DOHH2 (cell line): Measurements from ENCODE around the gene TSC2.

Experiments used
- H3F3A ChIP-seq: fragments of 200-600 bp; sonication (generic), shearing (Covaris generic); 2 replicates; pipeline ENCODE4 v1.6.0; 2016; ENCODE audit warnings: antibody characterized with exemption, mild to moderate bottlenecking; ENCODE audit not compliant: control insufficient read depth, insufficient read depth
- H3K27ac ChIP-seq: fragments of 200-600 bp; sonication (generic); 2 replicates; pipeline ENCODE4 v1.5.1; 2014; ENCODE audit warnings: low read depth, mild to moderate bottlenecking, low read length, moderate library complexity
- H3K27me3 ChIP-seq: fragments of 200-600 bp; sonication (generic); 2 replicates; pipeline ENCODE4 v1.6.1; 2014; ENCODE audit warnings: mild to moderate bottlenecking, low read length, mixed read lengths; ENCODE audit not compliant: control insufficient read depth
- H3K36me3 ChIP-seq: fragments of 200-600 bp; sonication (generic); 2 replicates; pipeline ENCODE4 v1.6.1; 2014; ENCODE audit warnings: mild to moderate bottlenecking, low read length, moderate library complexity, mixed read lengths; ENCODE audit not compliant: control insufficient read depth
- H3K4me1 ChIP-seq: fragments of 200-600 bp; sonication (generic); 2 replicates; pipeline ENCODE4 v1.6.1; 2014; ENCODE audit warnings: mild to moderate bottlenecking, low read length, mixed read lengths; ENCODE audit not compliant: control insufficient read depth
- H3K4me2 ChIP-seq: fragments of 200-600 bp; sonication (generic); 2 replicates; pipeline ENCODE4 v1.6.0; 2014; ENCODE audit warnings: mild to moderate bottlenecking, low read length, moderate library complexity
- H3K4me3 ChIP-seq: fragments of 200-600 bp; sonication (generic); 2 replicates; pipeline ENCODE4 v1.5.1; 2014; ENCODE audit warnings: mild to moderate bottlenecking, low read length, mixed read lengths
- H3K79me2 ChIP-seq: fragments of 200-600 bp; sonication (generic); 2 replicates; pipeline ENCODE4 v1.6.1; 2014; ENCODE audit warnings: mild to moderate bottlenecking, low read length, mixed read lengths; ENCODE audit not compliant: control insufficient read depth
- H3K9me2 ChIP-seq: fragments of 200-600 bp; sonication (generic); replicated peaks from 2 replicates; pipeline ENCODE4 v1.6.1; 2014; ENCODE audit warnings: mild to moderate bottlenecking, low read length, mixed read lengths; ENCODE audit not compliant: control insufficient read depth
- H3K9me3 ChIP-seq: fragments of 200-600 bp; sonication (generic); 2 replicates; pipeline ENCODE4 v1.6.1; 2014; ENCODE audit warnings: antibody characterized with exemption, low read length, mixed read lengths; ENCODE audit not compliant: control insufficient read depth, insufficient read depth
- H4K20me1 ChIP-seq: fragments of 200-600 bp; sonication (generic); 2 replicates; pipeline ENCODE4 v1.6.0; 2014; ENCODE audit warnings: low read depth, mild to moderate bottlenecking, antibody characterized with exemption, low read length, moderate library complexity; ENCODE audit not compliant: control insufficient read depth, insufficient read depth
- CTCF ChIP-seq: fragments of 200-600 bp; sonication (generic); IDR thresholded peaks from one replicate; pipeline ENCODE4 v1.5.1; 2014; ENCODE audit warnings: antibody characterized with exemption, mild to moderate bottlenecking, low read depth, low read length; ENCODE audit not compliant: poor library complexity, severe bottlenecking
- EZH2phosphoT487 ChIP-seq: fragments of 200-600 bp; sonication (generic); IDR thresholded peaks from 2 replicates; pipeline ENCODE4 v1.6.1; 2017; ENCODE audit warnings: borderline replicate concordance, mild to moderate bottlenecking, antibody characterized with exemption, low read length, moderate library complexity, mixed read lengths

Gene TSC2

GRCh38 chr16:2091547-2092255 lies 43.9 kb downstream of the TSC2 start:
- TF ChIP-seq EZH2phosphoT487 (no peak), CTCF (no peak)
- H4K20me1 ChIP-seq: no peaks in the 10 kb centered on the region
- H3K36me3 ChIP-seq: peaks cover 26% of the 10 kb centered on the region
- no peak overlapping the region for H3K4me3 ChIP-seq
- H3K4me1 ChIP-seq: peaks cover 6% of the 10 kb centered on the region
- no peaks in the 10 kb centered on the region for H3K79me2 ChIP-seq
- H3K4me2 ChIP-seq: no peak overlapping the region
- no peaks in the 10 kb centered on the region for H3K9me2 ChIP-seq
- H3K27ac ChIP-seq: no peak overlapping the region
- no peaks in the 10 kb centered on the region for H3K9me3 ChIP-seq
- no peaks in the 10 kb centered on the region for H3F3A ChIP-seq
- no peaks in the 10 kb centered on the region for H3K27me3 ChIP-seq

- H3K27ac ChIP-seq: no peak overlapping the region
- peaks cover under 1% of the 10 kb centered on the region for H3K4me1 ChIP-seq
- H3K4me2 ChIP-seq: no peak overlapping the region
- no peaks in the 10 kb centered on the region for H3K27me3 ChIP-seq
- no peaks in the 10 kb centered on the region for H3K9me2 ChIP-seq
- H3K9me3 ChIP-seq: no peaks in the 10 kb centered on the region
- H3K79me2 ChIP-seq: no peaks in the 10 kb centered on the region
- H4K20me1 ChIP-seq: no peaks in the 10 kb centered on the region
- peaks cover 21% of the 10 kb centered on the region for H3K36me3 ChIP-seq
- no peak overlapping the region for H3K4me3 ChIP-seq
- no peak for TF ChIP-seq EZH2phosphoT487
- TF ChIP-seq CTCF: no peak
- no peaks in the 10 kb centered on the region for H3F3A ChIP-seq
These were observed 44.5 kb downstream of the TSC2 start for GRCh38 chr16:2092256-2092620.

DNA sequence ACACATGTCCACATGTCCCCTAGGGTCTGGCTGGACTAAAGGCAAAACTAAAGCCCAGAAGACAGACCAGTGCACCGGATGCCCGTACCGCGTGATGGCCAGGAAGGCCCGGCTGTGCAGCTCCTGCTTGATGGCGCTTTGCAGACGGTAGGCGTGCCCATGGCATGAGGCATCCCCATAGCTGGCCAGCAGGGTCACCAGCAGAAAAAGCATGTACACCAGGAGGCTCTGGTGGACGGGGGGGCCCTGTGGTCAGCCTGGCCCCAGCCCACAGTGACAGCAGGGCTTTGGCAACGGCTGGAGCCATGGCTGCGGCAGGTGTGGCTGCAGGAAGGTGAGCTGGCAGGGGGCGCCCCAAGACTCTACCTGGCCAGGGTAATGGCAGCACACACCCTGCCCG lies 45.1 kb downstream of the TSC2 start:
- no peaks in the 10 kb centered on the region for H3F3A ChIP-seq
- H3K27ac ChIP-seq: no peak overlapping the region
- H3K9me3 ChIP-seq: no peaks in the 10 kb centered on the region
- H3K36me3 ChIP-seq: peaks cover 17% of the 10 kb centered on the region; the same call in 1 of the 2 replicates
- no peaks in the 10 kb centered on the region for H3K27me3 ChIP-seq
- H3K4me2 ChIP-seq: no peak overlapping the region
- H3K4me3 ChIP-seq: no peak overlapping the region
- H4K20me1 ChIP-seq: no peaks in the 10 kb centered on the region
- no peaks in the 10 kb centered on the region for H3K9me2 ChIP-seq
- H3K79me2 ChIP-seq: no peaks in the 10 kb centered on the region
- H3K4me1 ChIP-seq: no peaks in the 10 kb centered on the region
- TF ChIP-seq CTCF (no peak), EZH2phosphoT487 (no peak)
